HepG2 (cell line): ENCODE results near the gene HRH2. TPM values are rescaled to one million over a fixed set of nuclear protein-coding genes. Genes with fewer than 3 reads are reported as not detected.

Experiments
- ATAC-seq: fragments of 200-7000 bp; cut with Tn5 transposase; 3 replicates; pipeline ENCODE4 v1.9.1; 2020; ENCODE audit warnings: mild to moderate bottlenecking, moderate library complexity
- BruUV-seq: library from RNA; stranded (reverse); fragments of 400-500 nt; replicated peaks from 2 replicates; lab custom pipeline; 2021; lab: Mats Ljungman, UMichigan
- CTCF ChIA-PET: fragments of 300-600 bp; formaldehyde crosslinking; extraction: SDS; loops from one replicate; lab custom pipeline; 2021; ENCODE audit warnings: low total read pairs, inconsistent platforms, low intra/inter-chr PET ratio; lab: Yijun Ruan, JAX
- POLR2A ChIA-PET: fragments of 350-600 bp; sonication (Branson Sonifier 250); formaldehyde crosslinking; loops from one replicate; lab custom pipeline; 2020; ENCODE audit warnings: antibody characterized with exemption, inconsistent platforms; lab: Yijun Ruan, JAX
- DNase-seq: peaks from one replicate; pipeline ENCODE4 v3.0.0-alpha.2; 2015; ENCODE audit warnings: low spot score
- FAIRE-seq: peaks from 3 replicates; lab custom pipeline; 2011; peaks lifted over from hg19 to GRCh38; lab: Jason Lieb, UNC
- H2AFZ ChIP-seq: one replicate; pipeline ENCODE4 v1.6.1; 2011; ENCODE audit warnings: low read length, inconsistent platforms
- H3K27ac ChIP-seq: fragments of 300-600 bp; 3 replicates; pipeline ENCODE4 v1.8.0; 2011; ENCODE audit warnings: mixed run types, mild to moderate bottlenecking, mixed read lengths, low read length, inconsistent platforms; ENCODE audit not compliant: insufficient read depth; ENCODE audit errors: extremely low read length
- H3K27me3 ChIP-seq, 2 experiments: fragments of 200-600 bp in 1 of 2; 2 replicates in 1 of 2; 3 replicates in 1 of 2; pipeline versions ENCODE4 v1.6.0 to v1.8.0; 2011; ENCODE audit warnings: low read length in 2 of 2, mild to moderate bottlenecking in 2 of 2, moderate library complexity in 2 of 2, inconsistent platforms in 1 of 2; ENCODE audit not compliant: insufficient read depth in 2 of 2, control insufficient read depth in 1 of 2
- H3K36me3 ChIP-seq, 2 experiments: fragments of 200-600 bp in 1 of 2; replicated peaks in 1 of 2; 2 replicates in 1 of 2; 3 replicates in 1 of 2; pipeline versions ENCODE4 v1.5.1 to v1.8.0; 2011; ENCODE audit warnings: low read length in 2 of 2, inconsistent platforms in 1 of 2; ENCODE audit not compliant: insufficient read depth in 2 of 2, control insufficient read depth in 1 of 2
- H3K4me1 ChIP-seq: 2 replicates; pipeline ENCODE4 v1.5.1; 2012; ENCODE audit warnings: low read length, inconsistent platforms; ENCODE audit not compliant: insufficient read depth
- H3K4me2 ChIP-seq: 2 replicates; pipeline ENCODE4 v1.6.0; 2011; ENCODE audit warnings: low read depth, low read length, inconsistent platforms
- H3K4me3 ChIP-seq, 3 experiments: fragments of 200-600 bp in 1 of 3; sonication (generic), shearing (Covaris generic) in 1 of 3; replicated peaks in 1 of 3; 2 replicates each; pipeline ENCODE4 v1.5.1; 2011 to 2016; ENCODE audit warnings: low read length in 3 of 3, inconsistent platforms in 2 of 3, low read depth in 2 of 3, mild to moderate bottlenecking in 2 of 3, control low read depth in 1 of 3, mixed read lengths in 1 of 3; ENCODE audit not compliant: insufficient read depth in 1 of 3
- H3K79me2 ChIP-seq: one replicate; pipeline ENCODE4 v1.6.1; 2011; ENCODE audit warnings: low read length, inconsistent platforms; ENCODE audit not compliant: insufficient read depth
- H3K9ac ChIP-seq: 2 replicates; pipeline ENCODE4 v1.6.0; 2011; ENCODE audit warnings: mild to moderate bottlenecking, low read depth, low read length, inconsistent platforms; ENCODE audit not compliant: insufficient read depth
- H3K9me3 ChIP-seq: 2 replicates; pipeline ENCODE4 v1.5.1; 2012; ENCODE audit warnings: mild to moderate bottlenecking, low read length
- H4K20me1 ChIP-seq: 2 replicates; pipeline ENCODE4 v1.6.0; 2011; ENCODE audit warnings: inconsistent platforms, mild to moderate bottlenecking, low read length, moderate library complexity; ENCODE audit not compliant: insufficient read depth
- ATRX ChIP-seq: sonication (generic); formaldehyde crosslinking; IDR thresholded peaks from 2 replicates; pipeline ENCODE4 v1.4.0; 2020; ENCODE audit warnings: missing genetic modification reagents, borderline replicate concordance
- CREM ChIP-seq, 2 experiments: sonication (generic) in 1 of 2; formaldehyde crosslinking in 1 of 2; IDR thresholded peaks; 2 replicates each; pipeline versions ENCODE4 v1.4.0 to v1.6.1; 2016 to 2020; ENCODE audit warnings: antibody characterized with exemption in 1 of 2, mild to moderate bottlenecking in 1 of 2, missing genetic modification reagents in 1 of 2
- KAT8 ChIP-seq: IDR thresholded peaks from 2 replicates; pipeline ENCODE4 v1.6.1; 2016; ENCODE audit warnings: missing genetic modification reagents, missing compliant biosample characterization
- MBD4 ChIP-seq: IDR thresholded peaks from 2 replicates; pipeline ENCODE4 v1.6.1; 2012; ENCODE audit warnings: low read length, inconsistent platforms, borderline replicate concordance
- MIXL1 ChIP-seq: IDR thresholded peaks from 2 replicates; pipeline ENCODE4 v1.6.1; 2016
- MLLT10 ChIP-seq: sonication (generic); formaldehyde crosslinking; IDR thresholded peaks from 2 replicates; pipeline ENCODE4 v1.4.0; 2020; ENCODE audit warnings: missing genetic modification reagents
- PAF1 ChIP-seq: IDR thresholded peaks from 2 replicates; pipeline ENCODE4 v1.6.1; 2016; ENCODE audit warnings: missing genetic modification reagents, missing compliant biosample characterization
- RFX1 ChIP-seq: fragments of 450-650 bp; IDR thresholded peaks from 2 replicates; pipeline ENCODE4 v1.6.1; 2017
- SP2 ChIP-seq: sonication (generic); formaldehyde crosslinking; IDR thresholded peaks from 2 replicates; pipeline ENCODE4 v1.5.1; 2020; ENCODE audit warnings: mild to moderate bottlenecking, missing genetic modification reagents
- U2AF2 ChIP-seq: fragments of 200-400 bp; formaldehyde crosslinking; IDR thresholded peaks from 2 replicates; pipeline ENCODE4 v1.6.1; 2017; ENCODE audit warnings: low read depth, mild to moderate bottlenecking, low read length
- YY1 ChIP-seq: IDR thresholded peaks from 2 replicates; pipeline ENCODE4 v1.6.1; 2011; ENCODE audit warnings: low read length, low read depth, moderate library complexity, mild to moderate bottlenecking; ENCODE audit not compliant: insufficient read depth, insufficient replicate concordance
- ZNF383 ChIP-seq: sonication (generic); formaldehyde crosslinking; IDR thresholded peaks from 2 replicates; pipeline ENCODE4 v1.4.0; 2020; ENCODE audit warnings: missing genetic modification reagents, mild to moderate bottlenecking, borderline replicate concordance
- WGBS: methylation state at CpG from one replicate; pipeline ENCODE4 v1.1.6; 2017; ENCODE audit warnings: low lambda C conversion rate; 5-methylcytosine and 5-hydroxymethylcytosine counted together
- in situ Hi-C: cut with HindIII; loops from 2 replicates; pipeline ENCODE4 v1.10.0; 2017; ENCODE audit warnings: low pct_unique_long_range_greater_than_20kb; ENCODE audit not compliant: extremely low pct_ligation_motif_present
- intact Hi-C: fragments of 100-400 bp; cut with micrococcal nuclease; formaldehyde crosslinking; loops from one replicate; pipeline ENCODE4 v1.10.0; 2022; ENCODE audit not compliant: unreplicated experiment
- polyA plus RNA-seq, 8 experiments: library from polyadenylated mRNA; depleted of rRNA in 3 of 8; stranded (reverse) in 7 of 8; unstranded in 1 of 8; fragments of >200 nt; fragmentation: Illumina TruSeq in 4 of 8; extraction: Trizol in 4 of 8; gene quantifications; 2 replicates each; pipeline versions ENCODE4 v1.2.1 to v1.2.3, GENCODE V29; 2011 to 2016; ENCODE audit warnings: low read depth in 4 of 8, missing spikeins in 1 of 8, mixed read lengths in 1 of 8; ENCODE audit not compliant: insufficient read depth in 1 of 8
- total RNA-seq, 5 experiments: library from RNA; depleted of rRNA; stranded (reverse); fragments of >200 nt; fragmentation: Illumina TruSeq; extraction: Trizol; gene quantifications; 2 replicates each; pipeline ENCODE4 v1.2.3, GENCODE V29; 2016; ENCODE audit warnings: low read depth in 1 of 5
- TF ChIP-seq, protein P1 (sequence below): IDR thresholded peaks from 2 replicates; pipeline ENCODE4 v1.6.1; 2012; ENCODE audit warnings: low read length, improper control_type of control experiment
- TF ChIP-seq, protein P2 (sequence below), 2 experiments: fragments of 450-650 bp in 1 of 2; sonication (generic) in 1 of 2; formaldehyde crosslinking; IDR thresholded peaks; 2 replicates each; pipeline versions ENCODE4 v1.5.0 to v1.8.0; 2020 to 2022; ENCODE audit warnings: mild to moderate bottlenecking in 1 of 2, missing genetic modification reagents in 1 of 2

HRH2 gene
- total and polyA plus RNA-seq, 2 of the 13 experiments (the other 11 are each of a cell fraction or from before 2014, with no cell fraction given) = not detected

DNA sequence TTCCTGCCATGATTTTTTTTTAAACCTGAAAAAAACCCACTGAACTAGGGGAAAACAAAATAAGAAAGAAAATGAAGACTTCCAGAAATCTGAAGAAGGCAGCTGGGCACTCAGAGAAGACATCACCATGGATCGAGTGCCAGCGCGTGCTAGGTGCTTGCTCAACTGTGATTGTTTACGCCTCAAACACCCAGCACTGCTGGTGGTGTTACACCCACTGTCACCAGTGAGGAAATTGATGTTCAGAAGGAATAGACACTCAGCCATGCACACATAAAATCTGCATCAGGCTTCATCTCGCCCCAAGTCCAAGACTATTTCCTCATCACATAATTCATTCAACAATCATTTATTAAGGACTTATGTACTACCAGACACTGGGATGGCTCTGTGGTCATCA, 82.1 kb downstream of the HRH2 start:
- Histone ChIP-seq H3K36me3 (no peaks in the 10 kb centered on the region), H3K79me2 (no peaks in the 10 kb centered on the region), H3K27me3 (peaks cover 0 to 9% of the 10 kb centered on the region in 2 experiments; a peak in 1 of 5 replicates), H3K27ac (no peak overlapping the region), H2AFZ (no peak overlapping the region), H3K4me1 (peaks cover 7% of the 10 kb centered on the region; the same call in 1 of the 2 replicates), H3K9me3 (no peaks in the 10 kb centered on the region), H3K4me3 (no peak overlapping the region), H3K9ac (no peak overlapping the region), H4K20me1 (no peaks in the 10 kb centered on the region), H3K4me2 (no peak overlapping the region)
- intact Hi-C loops = loop anchor here (10.0 kb wide), 1 partner anchor 55 kb away; no protein-coding TSS in a partner anchor
- no peak for FAIRE-seq
- ChIA-PET CTCF (no interaction called here), POLR2A (no interaction called here)
- in situ Hi-C loops = loop anchor here (25.0 kb wide), 1 partner anchor 847 kb away; no protein-coding TSS in a partner anchor
- no peak for DNase-seq
- no peak for TF ChIP-seq YY1
- WGBS = 31% methylated on average over 5 of the region's 5 CpGs
- no peak for ATAC-seq
- no TSS peak for BruUV-seq

DNA sequence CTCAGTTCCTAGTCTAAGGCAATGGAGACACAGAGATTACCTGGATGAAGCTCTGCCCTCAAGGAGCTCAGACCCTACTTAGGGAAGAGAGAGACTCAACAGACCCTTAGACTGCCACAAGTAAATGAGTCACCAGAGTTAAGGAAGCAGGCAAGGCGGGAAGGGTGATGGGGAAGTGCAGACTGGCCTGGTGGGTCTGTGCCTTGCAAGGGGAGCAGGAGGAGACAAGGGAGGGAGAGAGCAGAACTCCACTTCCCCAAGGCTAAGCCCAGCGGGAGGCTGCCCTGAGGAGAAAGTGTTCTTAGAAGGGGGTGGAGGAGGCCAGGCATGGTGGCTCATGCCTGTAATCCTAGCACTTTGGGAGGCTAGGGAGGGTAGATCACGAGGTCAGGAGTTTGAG, 83.7 kb downstream of the HRH2 start:
- 44% methylated on average over 3 of the region's 3 CpGs for WGBS
- ATAC-seq (no peak), FAIRE-seq (no peak), DNase-seq (no peak)
- Histone ChIP-seq H3K4me2 (no peak overlapping the region), H3K4me3 (no peak overlapping the region), H3K79me2 (no peaks in the 10 kb centered on the region), H3K36me3 (no peaks in the 10 kb centered on the region), H3K4me1 (peaks cover 11% of the 10 kb centered on the region; the same call in 1 of the 2 replicates), H2AFZ (no peak overlapping the region), H4K20me1 (no peaks in the 10 kb centered on the region), H3K27me3 (peaks cover 0 to 9% of the 10 kb centered on the region in 2 experiments; a peak in 1 of 5 replicates)
- no TSS peak for BruUV-seq
- POLR2A ChIA-PET = no interaction called here
- TF ChIP-seq MBD4 (no peak), PAF1 (CRISPR knock-in tag) (no peak), MIXL1 (no peak), U2AF2 (no peak), SP2 (CRISPR knock-in tag) (no peak), ZNF383 (CRISPR knock-in tag) (no peak), KAT8 (CRISPR knock-in tag) (no peak), CREM (IDR thresholded peaks at IDR 0.05) (no peak), CREM (CRISPR knock-in tag; IDR thresholded peaks at IDR 0.05) (no peak), RFX1 (no peak), ATRX (CRISPR knock-in tag) (no peak), MLLT10 (CRISPR knock-in tag) (no peak)
- TF ChIP-seq, protein P1, sequence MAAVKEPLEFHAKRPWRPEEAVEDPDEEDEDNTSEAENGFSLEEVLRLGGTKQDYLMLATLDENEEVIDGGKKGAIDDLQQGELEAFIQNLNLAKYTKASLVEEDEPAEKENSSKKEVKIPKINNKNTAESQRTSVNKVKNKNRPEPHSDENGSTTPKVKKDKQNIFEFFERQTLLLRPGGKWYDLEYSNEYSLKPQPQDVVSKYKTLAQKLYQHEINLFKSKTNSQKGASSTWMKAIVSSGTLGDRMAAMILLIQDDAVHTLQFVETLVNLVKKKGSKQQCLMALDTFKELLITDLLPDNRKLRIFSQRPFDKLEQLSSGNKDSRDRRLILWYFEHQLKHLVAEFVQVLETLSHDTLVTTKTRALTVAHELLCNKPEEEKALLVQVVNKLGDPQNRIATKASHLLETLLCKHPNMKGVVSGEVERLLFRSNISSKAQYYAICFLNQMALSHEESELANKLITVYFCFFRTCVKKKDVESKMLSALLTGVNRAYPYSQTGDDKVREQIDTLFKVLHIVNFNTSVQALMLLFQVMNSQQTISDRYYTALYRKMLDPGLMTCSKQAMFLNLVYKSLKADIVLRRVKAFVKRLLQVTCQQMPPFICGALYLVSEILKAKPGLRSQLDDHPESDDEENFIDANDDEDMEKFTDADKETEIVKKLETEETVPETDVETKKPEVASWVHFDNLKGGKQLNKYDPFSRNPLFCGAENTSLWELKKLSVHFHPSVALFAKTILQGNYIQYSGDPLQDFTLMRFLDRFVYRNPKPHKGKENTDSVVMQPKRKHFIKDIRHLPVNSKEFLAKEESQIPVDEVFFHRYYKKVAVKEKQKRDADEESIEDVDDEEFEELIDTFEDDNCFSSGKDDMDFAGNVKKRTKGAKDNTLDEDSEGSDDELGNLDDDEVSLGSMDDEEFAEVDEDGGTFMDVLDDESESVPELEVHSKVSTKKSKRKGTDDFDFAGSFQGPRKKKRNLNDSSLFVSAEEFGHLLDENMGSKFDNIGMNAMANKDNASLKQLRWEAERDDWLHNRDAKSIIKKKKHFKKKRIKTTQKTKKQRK = no peak
- TF ChIP-seq, protein P2, sequence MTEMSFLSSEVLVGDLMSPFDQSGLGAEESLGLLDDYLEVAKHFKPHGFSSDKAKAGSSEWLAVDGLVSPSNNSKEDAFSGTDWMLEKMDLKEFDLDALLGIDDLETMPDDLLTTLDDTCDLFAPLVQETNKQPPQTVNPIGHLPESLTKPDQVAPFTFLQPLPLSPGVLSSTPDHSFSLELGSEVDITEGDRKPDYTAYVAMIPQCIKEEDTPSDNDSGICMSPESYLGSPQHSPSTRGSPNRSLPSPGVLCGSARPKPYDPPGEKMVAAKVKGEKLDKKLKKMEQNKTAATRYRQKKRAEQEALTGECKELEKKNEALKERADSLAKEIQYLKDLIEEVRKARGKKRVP (CRISPR knock-in tag; IDR thresholded peaks at IDR 0.05) = no peak
- TF ChIP-seq, all 625 proteins: peak for 0
- in situ Hi-C loops = loop anchor here (25.0 kb wide), 1 partner anchor 846 kb away; no protein-coding TSS in a partner anchor
- CTCF ChIA-PET = no interaction called here
- Histone ChIP-seq H3K9me3 (no peaks in the 10 kb centered on the region), H3K27ac (no peak overlapping the region), H3K9ac (no peak overlapping the region)
- intact Hi-C loops = loop anchor here (10.0 kb wide), 1 partner anchor 53 kb away; no protein-coding TSS in a partner anchor
